GDM1 (cell line): ENCODE data around the gene CCDC88A.
"Not testable (repeated sequence)": the region's sequence is repeated elsewhere in the genome, so short reads cannot be mapped to it uniquely, and the experiment has no call there.

Source experiments
- DNase-seq: peaks from one replicate; lab custom pipeline; 2025; lab: John Stamatoyannopoulos, UW

The CCDC88A gene

DNA sequence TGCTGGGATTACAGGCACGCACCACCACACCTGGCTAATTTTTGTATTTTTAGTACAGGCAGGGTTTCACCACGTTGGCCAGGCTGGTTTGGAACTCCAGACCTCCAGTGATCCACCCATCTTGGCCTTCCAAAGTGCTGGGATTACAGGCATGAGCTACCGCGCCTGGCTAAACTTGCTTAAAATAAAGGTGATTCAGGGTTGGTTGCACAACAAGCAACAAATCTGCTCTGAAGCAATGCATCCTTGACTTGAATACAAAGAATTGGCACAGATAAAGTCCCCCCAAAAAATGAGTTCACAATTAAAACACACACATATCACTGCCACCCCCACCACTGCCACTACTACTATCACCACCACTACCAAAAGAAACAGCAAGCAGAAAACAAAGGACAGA, 34.9 kb downstream of the CCDC88A start:
- DNase-seq: no peak

DNA sequence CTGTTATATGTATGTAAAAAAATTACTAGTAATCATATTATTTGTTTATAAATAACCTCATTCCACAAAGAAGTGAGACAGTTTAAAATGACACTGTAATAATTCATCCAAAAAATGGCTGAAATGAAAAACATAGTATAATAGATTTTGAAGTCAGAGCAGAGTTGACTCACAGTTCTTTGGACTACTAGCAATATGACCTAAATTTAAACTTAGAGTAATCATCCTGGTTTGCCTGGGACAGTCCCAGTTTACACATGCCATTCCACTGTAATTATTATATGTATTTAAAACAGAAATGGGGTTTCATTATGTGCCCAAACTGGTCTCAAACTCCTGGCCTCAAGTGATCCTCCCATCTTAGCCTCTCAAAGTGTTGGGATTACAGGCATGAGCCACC, 48.3 kb downstream of the CCDC88A start:
- no peak for DNase-seq

DNA sequence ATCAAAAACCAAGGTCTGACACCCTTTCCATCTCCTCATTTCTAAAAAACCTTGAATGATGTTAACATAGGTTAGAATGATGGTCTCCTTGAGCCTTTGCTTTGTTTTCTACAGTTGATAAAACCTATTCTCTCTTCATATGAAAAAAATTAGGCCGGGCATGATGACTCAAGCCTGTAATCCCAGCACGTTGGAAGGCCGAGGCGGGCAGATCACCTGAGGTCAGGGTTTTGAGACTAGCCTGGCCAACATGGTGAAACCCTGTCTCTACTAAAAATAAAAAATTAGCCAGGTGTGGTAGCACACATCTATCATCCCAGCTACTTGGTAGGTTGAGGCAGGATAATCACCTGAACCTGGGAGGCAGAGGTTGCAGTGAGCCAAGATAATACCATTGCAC, 49.4 kb downstream of the CCDC88A start:
- no peak for DNase-seq

DNA sequence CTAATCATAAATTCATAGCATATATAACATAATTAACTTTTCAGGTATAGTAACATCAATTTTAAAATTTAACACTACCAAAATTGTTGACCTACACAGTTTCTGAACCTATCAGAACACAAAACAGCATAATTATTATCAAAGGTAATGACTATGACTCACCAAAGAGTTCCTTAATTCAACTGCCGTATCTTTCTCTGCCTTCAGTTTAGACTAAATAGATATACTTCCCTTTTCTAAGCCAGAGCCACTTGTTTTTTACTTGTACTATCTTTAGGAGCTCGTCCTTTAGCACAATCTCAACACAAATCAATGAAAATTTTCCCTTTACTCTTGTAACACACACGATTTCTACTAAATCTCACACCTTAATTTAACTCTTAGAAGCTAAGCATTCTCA, 54.4 kb downstream of the CCDC88A start:
- DNase-seq: peak; percentile 11

DNA sequence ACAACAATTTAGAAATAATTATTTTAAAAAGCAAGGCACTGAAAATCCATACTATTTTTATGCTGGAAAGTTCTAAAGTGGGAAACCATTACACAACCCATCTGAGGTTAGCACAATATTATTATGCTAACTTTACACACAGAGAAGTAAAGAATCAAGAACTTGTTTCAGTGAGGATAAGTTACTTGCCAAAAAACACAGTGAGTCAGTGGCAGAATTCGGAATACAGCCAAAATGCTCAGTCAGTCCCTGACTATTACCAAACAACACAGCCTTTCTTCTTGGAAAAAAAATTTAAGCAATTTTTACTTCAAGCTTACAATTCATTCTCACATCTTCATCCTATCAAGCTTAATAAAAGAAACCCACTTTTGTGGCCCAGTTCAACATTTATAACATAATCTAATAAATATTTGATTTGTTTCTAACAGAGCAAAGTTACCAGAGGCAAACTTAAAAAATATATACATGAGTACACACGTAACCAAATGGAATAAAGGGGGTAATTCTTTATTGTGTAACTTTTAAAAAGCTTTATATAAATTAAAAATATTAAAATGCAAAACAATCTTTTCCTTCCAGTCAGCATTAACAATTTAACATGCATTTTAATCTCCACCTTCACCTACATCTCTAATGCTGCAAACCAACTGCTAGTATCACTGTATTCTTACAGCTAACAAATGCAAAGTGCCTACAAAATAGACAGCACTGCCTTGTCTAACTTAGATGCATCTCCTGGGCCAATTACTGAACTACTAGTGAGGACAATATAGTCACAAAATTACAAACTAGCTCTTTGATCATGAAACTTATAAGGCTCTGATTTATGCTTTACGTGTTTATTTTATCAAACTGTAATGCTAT, 55.2 kb downstream of the CCDC88A start:
- no peak for DNase-seq

DNA sequence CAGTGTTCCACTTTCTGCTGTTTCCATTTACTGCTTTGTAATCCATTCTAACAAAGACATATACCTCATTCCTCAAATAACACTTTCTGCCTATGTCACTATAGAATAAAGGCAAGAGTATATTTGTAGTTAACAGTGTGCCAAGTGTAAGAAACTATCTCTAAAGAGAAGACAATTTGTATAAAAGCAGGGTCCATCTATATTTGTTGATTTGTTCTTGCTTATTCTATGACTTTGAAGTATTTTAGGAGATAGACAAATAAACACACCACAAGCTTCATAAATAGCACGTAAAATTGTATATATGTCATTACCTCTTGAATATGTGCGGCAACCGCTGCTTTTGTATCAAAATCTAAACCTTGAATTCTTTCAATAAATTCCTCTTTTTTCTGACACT, 56.0 kb downstream of the CCDC88A start:
- DNase-seq: no peak

DNA sequence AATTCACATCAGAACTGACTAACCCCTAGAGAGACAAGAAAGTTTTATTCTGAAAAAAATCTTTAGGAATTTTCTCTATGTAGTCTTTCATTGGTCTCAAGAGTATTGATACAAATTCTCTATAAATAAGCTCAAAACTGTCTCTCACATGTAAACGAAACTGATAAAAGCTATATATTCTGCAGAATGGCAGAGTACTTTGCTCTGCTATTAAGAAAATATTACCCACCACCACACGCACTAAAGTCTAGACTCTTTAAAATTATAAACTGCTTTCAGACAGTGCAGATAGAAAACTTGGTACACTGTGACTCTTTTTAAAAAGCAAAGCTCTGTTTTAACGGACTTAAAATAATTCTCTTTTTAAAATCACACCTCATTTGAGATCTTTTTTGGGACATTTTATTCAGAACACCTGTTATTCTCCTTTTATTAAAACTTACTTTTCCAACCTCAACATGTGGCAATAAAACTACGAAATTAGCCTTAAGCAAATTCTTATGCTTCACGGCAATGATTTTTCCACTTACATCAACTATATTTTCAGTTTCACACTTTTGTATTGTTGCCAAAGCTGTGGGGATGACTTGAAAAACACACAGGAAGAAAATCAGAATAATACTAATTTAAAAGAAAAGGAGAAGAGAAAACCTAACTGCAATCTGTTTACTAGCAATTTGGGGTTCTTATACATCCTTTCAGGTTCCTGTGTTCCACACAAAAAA, 58.0 kb downstream of the CCDC88A start:
- no peak for DNase-seq

DNA sequence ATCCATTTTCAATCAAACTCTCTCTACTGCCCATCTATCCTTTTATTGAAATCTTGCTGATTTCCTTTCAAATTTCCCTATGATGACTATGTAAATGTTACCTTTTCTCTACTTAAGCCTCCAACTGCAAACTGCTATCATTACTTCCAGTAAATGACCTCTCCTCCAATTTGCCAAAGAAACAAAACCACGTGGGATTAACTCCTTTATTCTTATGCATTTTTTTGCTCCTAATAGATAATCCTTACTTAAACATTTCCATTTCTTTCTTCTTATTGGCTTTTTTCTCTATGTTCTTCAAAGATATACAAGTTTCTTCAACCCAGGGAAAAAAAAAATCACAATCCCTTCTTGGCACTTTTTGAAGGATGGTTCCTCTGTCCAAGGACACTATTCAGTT, 61.2 kb downstream of the CCDC88A start:
- DNase-seq: no peak

DNA sequence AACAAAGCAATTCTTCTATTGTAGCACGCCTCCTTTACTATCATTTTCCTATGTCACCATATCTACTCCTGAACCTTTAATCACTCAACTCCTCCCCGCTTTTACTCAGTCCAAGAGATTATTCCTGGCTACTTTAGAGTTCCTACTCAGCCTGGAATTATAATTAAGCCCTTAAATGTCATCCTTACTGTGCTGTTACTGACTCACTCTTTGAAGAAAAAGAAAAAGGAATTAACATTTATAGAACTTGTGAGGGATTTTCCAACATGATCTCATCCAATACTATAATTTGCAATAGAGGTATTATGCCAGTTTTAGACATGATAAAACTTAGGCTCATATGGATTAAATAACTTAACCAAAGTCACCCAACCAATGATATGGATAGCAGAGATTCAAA, 61.7 kb downstream of the CCDC88A start:
- DNase-seq: no peak

DNA sequence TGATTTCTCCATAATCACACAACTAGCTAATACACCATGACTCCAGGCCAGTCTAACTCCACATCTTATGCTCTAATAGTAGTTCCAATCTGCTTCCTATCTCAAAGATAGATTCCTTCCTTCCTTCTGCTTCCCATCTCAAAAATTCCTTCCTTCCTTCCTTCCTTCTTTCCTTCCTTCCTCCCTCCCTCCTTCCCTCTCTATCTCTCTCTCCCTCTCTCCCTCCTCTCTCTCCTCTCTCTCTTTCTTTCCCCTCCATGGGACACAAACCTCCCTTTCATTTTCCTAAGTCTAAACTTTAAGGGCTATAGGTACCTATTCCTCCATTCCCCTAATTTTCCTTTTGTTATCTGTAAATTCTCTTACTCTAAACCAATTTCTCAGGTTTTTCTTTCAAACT, 62.5 kb downstream of the CCDC88A start:
- DNase-seq: no peak

DNA sequence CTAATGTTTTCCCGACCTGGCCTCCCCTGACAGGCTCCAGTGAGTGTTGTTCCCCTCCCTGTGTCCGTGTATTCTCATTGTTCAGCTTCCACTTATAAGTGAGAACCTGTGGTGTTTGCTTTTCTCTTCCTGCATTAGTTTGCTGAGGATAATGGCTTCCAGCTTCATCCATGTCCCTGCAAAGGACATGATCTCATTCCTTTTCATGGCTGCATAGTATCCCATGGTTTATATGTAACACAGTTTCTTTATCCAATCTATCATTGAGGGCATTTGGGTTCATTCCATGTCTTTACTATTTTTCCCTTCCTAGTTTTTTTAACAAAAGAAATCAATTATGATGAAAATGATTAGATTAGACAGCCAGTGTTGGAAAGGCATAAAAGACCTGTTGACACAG, 63.5 kb downstream of the CCDC88A start:
- not testable (repeated sequence) for DNase-seq

DNA sequence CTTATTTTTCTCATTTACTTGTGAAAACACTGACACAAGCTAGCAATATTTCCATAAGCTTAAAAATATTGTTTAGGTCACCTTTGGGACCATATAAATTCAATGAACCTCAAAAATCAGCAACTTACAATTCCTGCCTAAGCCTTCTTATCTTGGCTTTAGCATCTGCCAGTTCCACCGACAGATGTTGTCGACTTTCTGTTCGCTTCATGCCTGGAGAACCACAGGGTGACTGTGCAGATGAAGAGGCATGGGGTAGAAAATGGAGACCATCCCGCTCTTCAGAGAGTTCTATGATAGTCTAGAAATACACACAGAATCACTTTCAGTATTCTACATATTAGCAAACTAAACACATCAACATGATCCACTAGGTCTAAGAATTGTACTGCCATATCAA, 64.2 kb downstream of the CCDC88A start:
- DNase-seq: no peak

DNA sequence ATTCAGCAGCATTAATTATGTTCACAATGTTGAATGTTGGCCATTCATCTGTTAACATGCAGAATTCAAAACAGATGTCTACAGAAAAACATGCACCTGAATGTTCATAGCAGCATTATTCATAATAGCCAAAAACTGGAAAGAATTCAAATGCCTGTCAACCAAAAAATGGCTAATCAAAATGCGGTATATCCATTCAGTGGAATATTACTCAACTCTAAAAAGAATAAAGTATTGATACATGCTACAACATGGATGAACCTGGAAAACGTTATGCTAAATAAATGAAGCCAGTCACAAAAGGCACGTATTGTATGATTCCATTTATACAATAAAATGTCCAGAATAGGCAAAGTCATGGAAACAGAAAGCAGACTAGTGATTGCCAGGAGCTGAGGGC, 68.0 kb downstream of the CCDC88A start:
- no peak for DNase-seq

DNA sequence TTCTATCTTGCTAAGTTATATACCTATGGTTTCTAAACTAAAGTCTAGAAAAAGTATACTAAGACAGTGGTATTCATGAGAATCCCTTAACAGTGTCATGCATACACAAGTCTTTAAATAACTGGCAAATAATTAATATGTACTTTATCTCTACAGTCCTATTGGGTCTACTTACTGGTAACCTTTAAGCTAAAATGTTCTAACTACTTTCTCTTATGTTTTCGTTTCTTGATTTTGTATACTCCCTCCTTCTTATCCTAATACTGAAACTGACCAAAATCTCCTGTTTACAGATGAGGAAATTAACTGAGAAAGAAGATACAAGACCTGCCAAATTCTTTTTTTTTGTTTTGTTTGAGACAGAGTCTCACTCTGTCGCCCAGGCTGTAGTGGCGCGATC, 74.6 kb downstream of the CCDC88A start:
- DNase-seq: no peak

DNA sequence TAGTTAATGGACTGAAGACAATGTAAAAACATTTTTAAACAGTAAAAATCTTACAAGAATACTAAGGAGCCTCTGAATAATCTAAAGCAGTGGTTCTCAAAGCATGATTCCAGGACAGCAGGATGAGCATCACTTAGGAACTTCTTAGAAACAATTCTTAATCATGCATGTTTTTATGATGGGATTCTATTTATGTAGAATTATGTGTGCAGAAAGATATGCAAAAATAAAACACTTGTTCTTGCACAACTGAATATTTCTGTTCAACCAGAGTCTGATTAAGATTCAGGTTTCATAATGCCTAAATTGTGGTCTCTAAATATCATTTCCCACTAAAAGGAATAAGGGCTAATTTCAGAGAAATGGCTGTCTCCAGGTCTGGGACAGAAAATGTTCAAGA, 81.4 kb downstream of the CCDC88A start:
- no peak for DNase-seq

DNA sequence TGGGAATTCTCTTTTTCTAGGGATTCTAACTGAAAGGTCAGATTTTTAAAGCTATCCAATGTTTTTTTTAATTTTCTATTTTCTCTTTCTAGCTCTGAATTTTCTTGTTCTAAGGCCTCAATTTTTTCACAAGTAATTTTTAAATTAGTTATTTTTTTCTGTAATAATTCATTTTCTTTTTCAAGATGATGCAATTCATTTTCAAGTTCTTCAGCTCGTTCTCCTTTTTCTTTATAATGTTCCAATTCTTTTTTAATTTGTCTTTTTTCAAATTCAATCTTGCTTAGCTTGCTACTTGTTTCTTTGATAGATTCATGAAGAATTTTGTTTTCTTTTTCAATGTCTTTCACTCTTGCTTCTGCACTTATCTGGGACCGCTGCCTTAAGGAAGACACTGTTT, 84.9 kb downstream of the CCDC88A start:
- DNase-seq: no peak

DNA sequence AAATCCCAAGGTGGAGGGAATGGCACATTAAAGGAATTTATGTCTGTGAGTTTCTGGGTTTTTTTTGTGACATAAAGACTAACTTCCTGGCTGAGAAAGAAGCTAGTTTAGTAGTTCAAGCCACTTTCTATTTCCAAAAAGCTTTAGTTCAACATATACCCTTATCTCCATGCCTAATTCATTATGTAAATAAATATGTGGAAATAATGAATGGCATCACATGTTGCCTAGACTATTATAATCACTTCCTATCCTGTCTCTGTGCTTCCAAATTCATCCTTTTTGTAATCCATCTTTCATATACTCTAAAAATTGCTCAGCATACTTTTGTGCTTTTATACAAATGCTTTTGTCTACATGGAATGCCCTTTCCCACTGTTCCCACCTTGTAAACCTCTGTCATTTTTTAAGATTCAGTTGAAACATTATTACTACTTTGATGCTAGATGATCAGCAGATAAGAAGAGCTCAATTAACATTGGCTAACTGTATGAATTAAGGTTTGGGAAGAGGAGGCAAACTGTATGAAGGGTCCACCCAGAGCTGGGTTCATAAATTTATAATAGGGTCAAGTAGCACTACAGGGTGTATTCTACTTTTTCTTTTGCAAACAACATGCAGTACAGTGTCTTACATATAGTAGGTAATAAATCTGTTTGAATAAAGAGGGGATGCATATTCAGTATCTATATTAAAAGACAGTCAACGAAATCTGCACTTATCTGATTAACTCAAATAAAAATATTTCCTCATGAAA, 88.9 kb downstream of the CCDC88A start:
- DNase-seq: no peak

DNA sequence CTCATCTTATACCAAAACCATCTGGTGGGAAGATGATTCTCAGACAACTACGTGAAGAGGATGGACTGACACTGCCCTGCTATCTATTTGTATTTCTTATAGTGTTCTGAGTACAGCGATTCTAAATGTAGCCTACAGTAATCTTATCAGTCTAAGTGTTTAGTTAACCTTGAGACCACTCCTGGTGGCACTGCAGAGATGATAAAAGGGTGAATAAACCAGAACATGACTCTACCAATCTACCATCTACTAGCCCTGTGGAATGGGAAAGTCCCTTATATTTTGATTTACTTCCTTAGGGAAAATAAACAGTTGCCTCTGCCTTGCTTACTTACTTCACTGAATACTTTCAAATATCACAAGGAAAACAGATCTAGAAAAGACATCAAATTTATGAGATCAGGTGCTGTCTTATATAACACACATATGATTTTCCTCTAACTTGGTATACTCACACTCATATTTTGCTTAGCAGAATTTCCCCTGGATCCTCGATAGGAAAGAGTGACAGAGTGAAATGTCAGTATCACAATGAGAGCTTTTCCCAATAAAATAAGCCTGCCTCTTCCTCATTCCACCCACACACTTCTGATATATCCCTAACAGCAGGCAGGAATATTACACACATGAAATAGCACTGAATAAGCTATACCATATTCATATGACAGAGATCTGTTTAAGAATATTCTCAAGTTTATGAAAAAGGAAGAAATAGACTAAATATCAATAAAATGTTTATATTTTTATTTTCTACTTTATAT, 92.0 kb downstream of the CCDC88A start:
- DNase-seq: no peak

DNA sequence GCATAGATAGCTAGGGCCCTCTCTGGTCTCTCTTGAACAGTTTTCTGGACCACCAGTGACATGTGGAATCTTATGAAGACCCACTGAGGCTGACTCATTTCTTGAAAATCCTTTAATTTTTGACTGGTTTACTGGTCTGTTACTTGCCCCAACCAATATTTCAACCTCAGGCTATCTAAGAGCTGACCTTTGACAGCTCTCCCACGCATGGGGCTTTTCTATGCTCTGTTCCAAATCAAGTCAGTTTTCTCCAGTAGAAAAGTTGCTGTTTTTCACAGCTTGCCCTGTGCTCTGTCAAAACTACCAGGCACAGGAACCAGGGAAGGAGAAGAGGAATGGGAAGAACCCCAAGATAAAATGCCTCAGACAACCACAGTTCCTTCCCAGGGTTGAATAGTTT, 104.7 kb downstream of the CCDC88A start:
- DNase-seq: no peak

DNA sequence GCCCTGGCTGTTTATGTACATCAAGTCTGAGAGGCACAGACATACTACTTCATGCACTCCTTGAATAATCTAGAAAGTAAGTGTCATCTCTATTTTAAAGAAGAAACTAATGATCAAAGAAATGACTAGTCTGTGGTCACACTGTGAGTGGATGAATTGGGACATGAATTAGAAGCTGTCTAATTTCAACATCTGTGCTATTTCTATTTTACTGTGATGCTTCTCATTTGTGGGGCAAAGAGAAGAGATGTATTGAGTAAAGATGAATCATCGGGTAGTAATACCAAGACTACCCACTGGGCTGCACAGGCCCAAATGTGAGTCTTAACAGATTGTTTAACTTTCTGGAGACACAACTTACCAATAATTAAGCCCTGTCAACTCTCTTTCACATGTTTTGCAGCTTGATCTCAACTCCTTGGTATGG, 108.2 kb downstream of the CCDC88A start:
- no peak for DNase-seq

DNA sequence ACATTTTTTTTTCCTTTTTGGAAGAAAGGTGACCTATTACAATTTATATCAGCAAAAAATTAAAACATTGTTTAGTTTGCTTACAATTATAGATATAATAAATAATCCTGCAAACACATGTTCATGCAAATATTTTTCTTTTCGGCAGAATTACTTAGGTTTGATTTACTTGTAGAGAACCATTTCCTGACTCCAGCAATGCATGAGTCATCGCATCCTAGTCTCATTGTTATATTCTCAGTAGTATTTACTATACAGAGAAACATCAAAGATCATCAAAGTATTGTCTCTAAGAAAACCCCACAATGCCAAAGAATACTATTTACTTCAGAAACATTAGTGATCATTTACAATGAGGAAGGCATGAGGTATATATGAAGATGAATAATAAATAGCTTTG, 110.2 kb downstream of the CCDC88A start:
- DNase-seq: no peak

DNA sequence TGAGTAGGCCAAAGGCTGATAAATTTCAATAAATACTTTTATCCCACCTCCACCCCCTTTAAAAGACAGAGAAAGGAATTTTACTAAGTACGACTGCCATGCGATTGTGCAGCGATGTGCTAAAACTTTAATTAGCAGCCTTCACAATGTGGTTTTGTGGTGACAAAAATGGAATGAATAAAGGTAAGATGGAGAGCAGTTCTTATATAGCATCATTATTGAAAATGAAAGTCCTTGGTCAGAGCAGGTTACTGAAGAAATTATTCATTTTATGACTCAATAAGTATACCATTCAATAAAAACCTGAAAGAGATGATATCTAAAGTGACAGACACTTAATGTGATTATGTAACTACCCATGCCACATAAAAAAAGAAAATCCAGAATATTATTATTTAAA, 117.4 kb downstream of the CCDC88A start:
- DNase-seq: no peak
